ENCODE data around the gene SERPINB13.
"Not testable (repeated sequence)": the region's sequence is repeated elsewhere in the genome, so short reads cannot be mapped to it uniquely, and the experiment has no call there.

SERPINB13 gene

GRCh38 chr18:63590966-63591695, 4.0 kb downstream of the SERPINB13 start:
- no peak for DNase-seq

- DNase-seq, result no peak
Measured at GRCh38 chr18:63591725-63592124, 4.6 kb downstream of the SERPINB13 start.

GRCh38 chr18:63592471-63592870, 5.3 kb downstream of the SERPINB13 start:
- no peak for DNase-seq

- DNase-seq, result no peak
Measured at GRCh38 chr18:63596964-63597363, 9.8 kb downstream of the SERPINB13 start.

- DNase-seq, result no peak
Measured at GRCh38 chr18:63603355-63603754, 16.2 kb downstream of the SERPINB13 start.

- no peak for DNase-seq
Measured at GRCh38 chr18:63603772-63604171, 16.6 kb downstream of the SERPINB13 start.

GRCh38 chr18:63604791-63605567, 17.8 kb downstream of the SERPINB13 start:
- DNase-seq, result peak; percentile 10

- no peak for DNase-seq
Measured at GRCh38 chr18:63606526-63606925, 19.4 kb downstream of the SERPINB13 start.

GRCh38 chr18:63613420-63613819, 26.3 kb downstream of the SERPINB13 start:
- DNase-seq, result no peak

- peak; percentile 56 for DNase-seq
Measured at GRCh38 chr18:63617049-63617914, 30.1 kb downstream of the SERPINB13 start.

- no peak for DNase-seq
Measured at GRCh38 chr18:63617915-63618234, 30.7 kb downstream of the SERPINB13 start.

- DNase-seq, result no peak
Measured at GRCh38 chr18:63619661-63620060, 32.5 kb downstream of the SERPINB13 start.

GRCh38 chr18:63624863-63625262, 37.7 kb downstream of the SERPINB13 start:
- DNase-seq, result no peak

- no peak for DNase-seq
Measured at GRCh38 chr18:63626431-63626830, 39.3 kb downstream of the SERPINB13 start.

- no peak for DNase-seq
Measured at GRCh38 chr18:63627819-63628218, 40.7 kb downstream of the SERPINB13 start.

- no peak for DNase-seq
Measured at GRCh38 chr18:63637703-63638102, 50.6 kb downstream of the SERPINB13 start.

GRCh38 chr18:63641157-63641680, 54.1 kb downstream of the SERPINB13 start:
- DNase-seq, result peak; percentile 37

- DNase-seq, result not testable (repeated sequence)
Measured at GRCh38 chr18:63642668-63643356, 55.7 kb downstream of the SERPINB13 start.

GRCh38 chr18:63644142-63644541, 57.0 kb downstream of the SERPINB13 start, which contains the start of gene SERPINB4:
Gene SERPINB4, minus strand, starts transcription at chr18:63644256. Its CDS starts 679 bp downstream, at chr18:63643577.
- DNase-seq, result not testable (repeated sequence)

GRCh38 chr18:63644694-63645093, 57.6 kb downstream of the SERPINB13 start:
- DNase-seq, result not testable (repeated sequence)

- DNase-seq, result no peak
Measured at GRCh38 chr18:63646936-63647335, 59.8 kb downstream of the SERPINB13 start.

GRCh38 chr18:63648241-63648640, 61.1 kb downstream of the SERPINB13 start:
- no peak for DNase-seq

Data from DMS79 treated with DMSO at 0.1 percent for 48 hours (cell line).